ENCODE measurements around the gene RHO.
A peak's percentile ranks its signal among the peaks of the same experiment; 100 is the strongest.

RHO gene

DNA sequence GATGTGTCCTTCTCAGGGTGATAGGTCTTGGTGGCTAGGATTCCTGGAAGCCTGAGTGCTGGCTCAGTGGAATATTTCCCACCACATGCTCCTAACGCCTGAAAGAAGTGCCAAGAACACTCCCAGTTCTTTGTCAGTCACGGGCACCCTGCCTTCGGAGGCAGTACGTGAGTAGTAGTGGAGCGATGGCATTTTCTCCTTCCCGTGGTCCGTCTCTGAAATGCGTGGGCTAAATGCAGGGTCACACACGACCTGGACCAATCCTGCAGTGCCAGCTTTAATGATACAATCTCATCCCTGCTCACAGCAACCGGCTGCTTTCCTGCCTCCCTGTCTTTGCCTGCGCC lies 29.1 kb downstream of the RHO start:
- H3K27me3 ChIP-seq (replicated peaks; ENCODE audit: insufficient read depth, low read length) = no peaks in the 10 kb centered on the region
- no peak overlapping the region for H3K27ac ChIP-seq (ENCODE audit: low read length)
- H3K36me3 ChIP-seq (replicated peaks; ENCODE audit: insufficient read depth, low read length) = no peaks in the 10 kb centered on the region
- DNase-seq = no peak
- TF ChIP-seq CTCF (IDR thresholded peaks at IDR 0.05; ENCODE audit: low read length) = no peak
- no peak for TF ChIP-seq EZH2phosphoT487 (IDR thresholded peaks at IDR 0.05; ENCODE audit: low read length)
- H3K9me3 ChIP-seq (replicated peaks; ENCODE audit: insufficient read depth, low read length) = no peaks in the 10 kb centered on the region
- H3K4me2 ChIP-seq (ENCODE audit: low read depth, low read length) = no peak overlapping the region
- H3K4me1 ChIP-seq (ENCODE audit: low read length) = peaks cover 7% of the 10 kb centered on the region
- H3F3A ChIP-seq (ENCODE audit: insufficient read depth, low read length) = no peaks in the 10 kb centered on the region
- H3K9me2 ChIP-seq (replicated peaks; ENCODE audit: insufficient read depth, low read length) = no peaks in the 10 kb centered on the region
- H3K9ac ChIP-seq (ENCODE audit: low read length) = no peak overlapping the region
- H2AFZ ChIP-seq (ENCODE audit: low read length) = no peak overlapping the region
- H4K20me1 ChIP-seq (ENCODE audit: insufficient read depth, low read length) = no peaks in the 10 kb centered on the region
- H3K79me2 ChIP-seq (ENCODE audit: low read length) = no peaks in the 10 kb centered on the region
- no peak overlapping the region for H3K4me3 ChIP-seq (ENCODE audit: low read length)

DNA sequence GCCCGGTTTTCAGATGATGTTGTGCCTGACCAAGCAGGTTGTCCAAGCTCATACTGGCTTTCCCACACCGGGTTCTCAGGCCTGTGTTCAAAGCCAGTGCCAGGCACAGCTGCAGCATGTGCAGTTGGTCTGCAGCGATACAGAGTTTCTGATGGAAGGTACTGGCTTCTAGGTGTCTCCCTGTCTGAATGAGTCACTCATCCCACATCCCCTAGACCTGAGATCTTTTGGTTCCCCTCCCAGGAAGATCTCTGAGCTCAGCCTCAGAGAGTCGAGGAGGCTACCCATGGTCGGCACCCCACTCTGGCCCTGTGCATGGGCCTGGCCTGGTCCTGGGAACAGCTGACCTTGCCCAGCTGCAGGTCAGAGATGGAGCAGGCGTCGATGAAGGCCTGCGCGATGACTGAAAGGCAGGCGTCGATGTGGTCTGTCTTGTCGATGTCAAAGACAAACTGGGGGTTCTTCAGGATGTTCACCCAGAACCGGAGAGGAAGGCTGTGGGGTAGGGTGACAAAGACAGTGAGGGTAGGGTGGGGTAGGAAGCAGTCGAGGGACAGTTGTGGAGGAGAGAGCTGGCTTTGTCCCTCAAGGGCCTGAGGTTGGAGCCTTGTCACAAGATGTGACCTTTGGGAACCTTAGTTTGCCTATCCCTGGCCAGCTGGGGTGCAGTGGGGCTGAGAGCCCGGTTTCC lies 29.8 kb downstream of the RHO start:
- Histone ChIP-seq H3K4me3 (ENCODE audit: low read length) (no peak overlapping the region), H3F3A (ENCODE audit: insufficient read depth, low read length) (no peaks in the 10 kb centered on the region), H3K36me3 (replicated peaks; ENCODE audit: insufficient read depth, low read length) (no peaks in the 10 kb centered on the region), H3K4me2 (ENCODE audit: low read depth, low read length) (no peak overlapping the region; the same call in 1 of the 2 replicates), H3K79me2 (ENCODE audit: low read length) (no peaks in the 10 kb centered on the region), H3K9me3 (replicated peaks; ENCODE audit: insufficient read depth, low read length) (no peaks in the 10 kb centered on the region), H4K20me1 (ENCODE audit: insufficient read depth, low read length) (no peaks in the 10 kb centered on the region), H3K27ac (ENCODE audit: low read length) (no peak overlapping the region), H2AFZ (ENCODE audit: low read length) (peak overlapping the region; percentile 64), H3K4me1 (ENCODE audit: low read length) (peaks cover 7% of the 10 kb centered on the region), H3K9ac (ENCODE audit: low read length) (no peak overlapping the region), H3K27me3 (replicated peaks; ENCODE audit: insufficient read depth, low read length) (no peaks in the 10 kb centered on the region), H3K9me2 (replicated peaks; ENCODE audit: insufficient read depth, low read length) (no peaks in the 10 kb centered on the region)
- no peak for TF ChIP-seq CTCF (IDR thresholded peaks at IDR 0.05; ENCODE audit: low read length)
- DNase-seq = no peak

DNA sequence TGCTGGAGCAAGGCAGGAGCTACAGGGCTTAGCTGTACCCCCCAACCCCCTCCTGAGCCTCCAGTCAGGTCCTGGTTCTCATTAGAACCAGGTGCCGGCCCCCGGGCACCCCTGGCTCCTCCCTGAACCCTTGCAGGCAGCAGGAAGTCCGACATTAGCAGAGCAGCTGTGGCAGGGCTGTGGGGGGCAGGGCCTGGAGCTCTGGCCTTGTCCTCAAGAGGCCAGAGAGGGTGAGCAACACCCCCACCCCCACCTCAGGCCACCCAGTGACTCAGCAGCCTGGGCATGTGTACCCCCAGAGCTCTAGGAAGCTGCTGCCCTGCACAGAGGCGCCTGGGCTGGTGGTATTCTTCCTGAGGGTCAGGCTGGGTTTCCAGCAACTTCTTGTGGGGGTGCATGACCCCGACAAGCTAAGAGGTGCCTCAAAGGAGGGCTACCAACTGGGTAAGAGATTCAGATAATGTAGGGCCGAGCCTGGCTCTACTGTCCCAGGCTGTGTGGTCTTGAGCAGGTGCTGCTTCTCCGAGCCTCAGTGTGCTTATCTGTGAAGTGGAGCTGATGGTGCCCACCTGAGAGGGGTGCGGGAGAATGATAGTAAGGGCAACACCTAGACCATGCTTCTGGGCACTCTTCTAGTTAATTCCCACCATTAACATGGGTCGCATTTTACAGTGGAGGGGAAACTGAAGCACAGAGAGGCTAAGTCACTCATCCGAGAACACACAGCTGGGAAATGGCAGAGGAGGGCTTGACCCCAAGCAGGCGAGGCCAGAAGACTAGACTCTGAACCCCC lies 30.5 kb downstream of the RHO start:
- Histone ChIP-seq H3K9ac (ENCODE audit: low read length) (no peak overlapping the region), H4K20me1 (ENCODE audit: insufficient read depth, low read length) (no peaks in the 10 kb centered on the region), H3K9me3 (replicated peaks; ENCODE audit: insufficient read depth, low read length) (no peaks in the 10 kb centered on the region), H3K4me1 (ENCODE audit: low read length) (peaks cover 7% of the 10 kb centered on the region), H3F3A (ENCODE audit: insufficient read depth, low read length) (no peaks in the 10 kb centered on the region), H3K4me3 (ENCODE audit: low read length) (no peak overlapping the region), H3K79me2 (ENCODE audit: low read length) (no peaks in the 10 kb centered on the region), H2AFZ (ENCODE audit: low read length) (peak overlapping the region; percentile 64), H3K27me3 (replicated peaks; ENCODE audit: insufficient read depth, low read length) (no peaks in the 10 kb centered on the region), H3K4me2 (ENCODE audit: low read depth, low read length) (no peak overlapping the region; the same call in 1 of the 2 replicates), H3K9me2 (replicated peaks; ENCODE audit: insufficient read depth, low read length) (no peaks in the 10 kb centered on the region), H3K27ac (ENCODE audit: low read length) (no peak overlapping the region), H3K36me3 (replicated peaks; ENCODE audit: insufficient read depth, low read length) (no peaks in the 10 kb centered on the region)
- TF ChIP-seq EZH2phosphoT487 (IDR thresholded peaks at IDR 0.05; ENCODE audit: low read length) (no peak), EZH2 (optimal IDR thresholded peaks at IDR 0.05; ENCODE audit: low read depth, low read length) (no peak), CTCF (IDR thresholded peaks at IDR 0.05; ENCODE audit: low read length) (no peak)
- peak; percentile 53 for DNase-seq

Data from MM.1S (cell line).